ENCODE measurements around the gene PCDHA3. TPM values are rescaled to one million over a fixed set of nuclear protein-coding genes. Genes with fewer than 3 reads are reported as not detected.

Gene PCDHA3
- total and polyA plus RNA-seq, 2 of the 4 experiments (the other 2 are of a cell fraction) = under 0.01 to 0.03 TPM

- no peak overlapping the region for H3K18ac ChIP-seq (ENCODE audit: low read depth, low read length)
- ChIA-PET POLR2A (ENCODE audit: unreplicated experiment) (no interaction called here), CTCF (no interaction called here)
- H3K9me1 ChIP-seq (ENCODE audit: insufficient read depth, low read length) = no peaks in the 10 kb centered on the region
- H2BK120ac ChIP-seq (ENCODE audit: low read depth, low read length) = no peak overlapping the region
- ATAC-seq (ENCODE audit: low read depth) (no peak), DNase-seq (no peak)
- H2AFZ ChIP-seq (replicated peaks; ENCODE audit: low read length, poor library complexity) = no peak overlapping the region
- no peak overlapping the region for H3K4me2 ChIP-seq (ENCODE audit: low read depth, low read length)
- H3K9ac ChIP-seq (ENCODE audit: low read depth, low read length) = no peak overlapping the region
- no peak overlapping the region for H3K14ac ChIP-seq (replicated peaks; ENCODE audit: low read depth, low read length)
- peaks cover 12% of the 10 kb centered on the region for H3K9me3 ChIP-seq (ENCODE audit: control insufficient read depth, insufficient read depth, low read length)
- H4K8ac ChIP-seq (ENCODE audit: low read depth in 2 of 2, low read length in 2 of 2) = no peak overlapping the region
- H2BK20ac ChIP-seq (ENCODE audit: low read depth, low read length) = no peak overlapping the region
- no peaks in the 10 kb centered on the region for H3K4me1 ChIP-seq (ENCODE audit: control insufficient read depth, insufficient read depth, low read length)
- H2BK15ac ChIP-seq (ENCODE audit: low read depth, low read length) = no peak overlapping the region
- no TSS peak for BruUV-seq (replicated peaks)
- H3K23ac ChIP-seq (ENCODE audit: low read depth, low read length) = no peak overlapping the region
- H3K36me3 ChIP-seq (ENCODE audit: control insufficient read depth, insufficient read depth, low read length) = no peaks in the 10 kb centered on the region
- intact Hi-C loops (cut with micrococcal nuclease) (no loop called here), dilution Hi-C loops (cut with HindIII; ENCODE audit: low sequenced_read_pairs, unreplicated experiment) (no loop called here), in situ Hi-C loops (cut with MboI; ENCODE audit: low sequenced_read_pairs) (no loop called here)
- H3K56ac ChIP-seq (ENCODE audit: extremely low read depth, insufficient read depth, low read length) = no peak overlapping the region
- H4K91ac ChIP-seq (ENCODE audit: insufficient read depth, low read depth, low read length) = no peak overlapping the region
- no peak overlapping the region for H3K27ac ChIP-seq (ENCODE audit: insufficient read depth, low read length)
- no peak overlapping the region for H2AK5ac ChIP-seq (ENCODE audit: low read depth, low read length)
- no peak overlapping the region for H2BK5ac ChIP-seq (ENCODE audit: low read depth, low read length, poor library complexity, severe bottlenecking)
- H3K79me1 ChIP-seq (ENCODE audit: low read depth in 1 of 2, low read length in 2 of 2) = no peaks in the 10 kb centered on the region
- TF ChIP-seq CEBPB (IDR thresholded peaks at IDR 0.05; ENCODE audit: low read depth, low read length) (no peak), MAFK (IDR thresholded peaks at IDR 0.05; ENCODE audit: low read depth, low read length) (no peak), NFE2L2 (IDR thresholded peaks at IDR 0.05; ENCODE audit: low read depth, low read length) (no peak), MAZ (IDR thresholded peaks at IDR 0.05; ENCODE audit: borderline replicate concordance, low read depth, low read length) (no peak), USF2 (IDR thresholded peaks at IDR 0.05; ENCODE audit: low read depth, low read length) (no peak), FOS (IDR thresholded peaks at IDR 0.05; ENCODE audit: low read depth, low read length) (no peak)
- H4K20me1 ChIP-seq (ENCODE audit: insufficient read depth, low read length) = no peaks in the 10 kb centered on the region
- H2AK9ac ChIP-seq (replicated peaks; ENCODE audit: low read depth, low read length, poor library complexity) = no peak overlapping the region
- no peaks in the 10 kb centered on the region for H3K27me3 ChIP-seq (ENCODE audit: control insufficient read depth, insufficient read depth, low read length)
- no peak overlapping the region for H3K4ac ChIP-seq (ENCODE audit: low read depth, low read length)
- 63% methylated on average over 20 of the region's 38 CpGs; no CpG with 5 or more reads in 1 of the 2 experiments for WGBS, 2 experiments (ENCODE audit: extremely low coverage in 2 of 2, insufficient read length in 1 of 2)
- H3K4me3 ChIP-seq (ENCODE audit: insufficient read depth, low read depth, low read length) = no peak overlapping the region
- no peak overlapping the region for H4K5ac ChIP-seq (ENCODE audit: low read depth, low read length)
These were observed 22.6 kb downstream of the PCDHA3 start for GRCh38 chr5:140823475-140823874.

All from IMR-90 (cell line).